Calu3 (cell line): ENCODE results near the gene TRPV5. TPM values are rescaled to one million over a fixed set of nuclear protein-coding genes. Genes with fewer than 3 reads are reported as not detected.

ENCODE experiments used
- BruUV-seq: library from RNA; stranded (reverse); fragments of 400-500 nt; replicated peaks from 2 replicates; lab custom pipeline; 2021; lab: Mats Ljungman, UMichigan
- CTCF ChIA-PET: fragments of 300-600 bp; sonication (Branson Sonifier 250); formaldehyde crosslinking; loops from one replicate; lab custom pipeline; 2022; ENCODE audit warnings: antibody characterized with exemption; lab: Charles Lee
- DNase-seq: peaks from one replicate; pipeline ENCODE4 v3.0.0; 2022
- H3K27ac Mint-ChIP-seq: one replicate; pipeline ENCODE4 v1.8.0; 2022; ENCODE audit warnings: mixed read lengths; ENCODE audit not compliant: unreplicated experiment
- H3K27me3 Mint-ChIP-seq: one replicate; pipeline ENCODE4 v1.8.0; 2022; ENCODE audit warnings: mixed read lengths; ENCODE audit not compliant: unreplicated experiment
- H3K36me3 Mint-ChIP-seq: one replicate; pipeline ENCODE4 v1.8.0; 2022; ENCODE audit warnings: mild to moderate bottlenecking, moderate library complexity, mixed read lengths; ENCODE audit not compliant: insufficient read depth, unreplicated experiment
- H3K4me1 Mint-ChIP-seq: one replicate; pipeline ENCODE4 v1.8.0; 2022; ENCODE audit warnings: mild to moderate bottlenecking, low read depth, mixed read lengths; ENCODE audit not compliant: unreplicated experiment
- H3K4me3 Mint-ChIP-seq: one replicate; pipeline ENCODE4 v1.8.0; 2022; ENCODE audit warnings: mild to moderate bottlenecking, low read depth, moderate library complexity, mixed read lengths; ENCODE audit not compliant: unreplicated experiment
- H3K9me3 Mint-ChIP-seq: one replicate; pipeline ENCODE4 v1.8.0; 2022; ENCODE audit warnings: low read depth, mixed read lengths; ENCODE audit not compliant: unreplicated experiment
- CTCF ChIP-seq: fragments of 200-600 bp; IDR thresholded peaks from one replicate; pipeline ENCODE4 v1.8.0; 2022; ENCODE audit warnings: antibody characterized with exemption; ENCODE audit not compliant: unreplicated experiment
- intact Hi-C: fragments of 100-400 bp; cut with micrococcal nuclease; formaldehyde crosslinking; loops from one replicate; pipeline ENCODE4 v1.10.0; 2022; ENCODE audit not compliant: unreplicated experiment
- total RNA-seq: library from RNA; stranded (reverse); gene quantifications from 2 replicates; pipeline ENCODE4 v1.2.3, GENCODE V29; 2022

Gene TRPV5
- total RNA-seq, 1 experiment from 2014 or later: not detected

GRCh38 chr7:142891490-142892082 is 42.0 kb downstream of the TRPV5 start:
- TF ChIP-seq CTCF: no peak
- H3K27me3 Mint-ChIP-seq: peaks cover 74% of the 10 kb centered on the region
- CTCF ChIA-PET: no interaction called here
- BruUV-seq: no TSS peak
- H3K36me3 Mint-ChIP-seq: no peaks in the 10 kb centered on the region
- H3K4me1 Mint-ChIP-seq: peaks cover 16% of the 10 kb centered on the region
- no peak overlapping the region for H3K4me3 Mint-ChIP-seq
- intact Hi-C loops: no loop called here
- H3K9me3 Mint-ChIP-seq: no peaks in the 10 kb centered on the region
- DNase-seq: no peak
- no peak overlapping the region for H3K27ac Mint-ChIP-seq

- Mint-ChIP-seq H3K27me3 (peaks cover 69% of the 10 kb centered on the region), H3K4me1 (peaks cover 18% of the 10 kb centered on the region), H3K4me3 (no peak overlapping the region), H3K27ac (no peak overlapping the region), H3K36me3 (no peaks in the 10 kb centered on the region), H3K9me3 (no peaks in the 10 kb centered on the region)
- intact Hi-C loops: no loop called here
- no peak for DNase-seq
- CTCF ChIA-PET: no interaction called here
- no TSS peak for BruUV-seq
- no peak for TF ChIP-seq CTCF
These were observed 42.6 kb downstream of the TRPV5 start for GRCh38 chr7:142890874-142891485.

GRCh38 chr7:142889816-142890215 is 43.7 kb downstream of the TRPV5 start:
- no peaks in the 10 kb centered on the region for H3K9me3 Mint-ChIP-seq
- H3K4me3 Mint-ChIP-seq: no peak overlapping the region
- H3K36me3 Mint-ChIP-seq: no peaks in the 10 kb centered on the region
- peaks cover 28% of the 10 kb centered on the region for H3K4me1 Mint-ChIP-seq
- intact Hi-C loops: loop anchor here (10.0 kb wide), 1 partner anchor 325 kb away; no protein-coding TSS in a partner anchor
- BruUV-seq: no TSS peak
- no peak for TF ChIP-seq CTCF
- CTCF ChIA-PET: no interaction called here
- no peak overlapping the region for H3K27ac Mint-ChIP-seq
- DNase-seq: no peak
- H3K27me3 Mint-ChIP-seq: peaks cover 64% of the 10 kb centered on the region

GRCh38 chr7:142887282-142888015 is 46.1 kb downstream of the TRPV5 start:
- peaks cover 4% of the 10 kb centered on the region for H3K36me3 Mint-ChIP-seq
- CTCF ChIA-PET: interaction anchor here (1.1 to 1.2 kb wide), 2 partner anchors 21 to 328 kb away, joined by 3 to 4 read pairs; no protein-coding TSS in a partner anchor
- intact Hi-C loops: loop anchor here (10.0 kb wide), 1 partner anchor 327 kb away; no protein-coding TSS in a partner anchor
- H3K9me3 Mint-ChIP-seq: no peaks in the 10 kb centered on the region
- H3K4me1 Mint-ChIP-seq: peaks cover 38% of the 10 kb centered on the region
- H3K27me3 Mint-ChIP-seq: peaks cover 72% of the 10 kb centered on the region
- TF ChIP-seq CTCF: no peak
- no peak overlapping the region for H3K4me3 Mint-ChIP-seq
- no peak overlapping the region for H3K27ac Mint-ChIP-seq
- BruUV-seq: no TSS peak
- DNase-seq: no peak
